ENCODE data around the gene OR6C76. TPM values are rescaled to one million over a fixed set of nuclear protein-coding genes. Genes with fewer than 3 reads are reported as not detected.

The OR6C76 gene
- total and polyA plus RNA-seq, 2 of the 8 experiments (the other 6 are each of a cell fraction or from before 2014, with no cell fraction given) = not detected

- no peak for TF ChIP-seq KDM1A (IDR thresholded peaks at IDR 0.05; ENCODE audit: borderline replicate concordance, low read length)
- no peak for TF ChIP-seq RFX5 (IDR thresholded peaks at IDR 0.05; ENCODE audit: borderline replicate concordance, low read depth, low read length)
- no peak for TF ChIP-seq SP4 (IDR thresholded peaks at IDR 0.05; ENCODE audit: low read length)
- TF ChIP-seq CEBPB (IDR thresholded peaks at IDR 0.05; ENCODE audit: low read depth, low read length) = no peak
Observed at GRCh38 chr12:55400229-55400628, 25.8 kb upstream of the OR6C76 start, which contains the start of gene OR6C65 (continued).

Data from H1 (cell line).